Measurements from ENCODE around the gene SLC25A1. TPM values are rescaled to one million over a fixed set of nuclear protein-coding genes. Genes with fewer than 3 reads are reported as not detected.
A peak's percentile ranks its signal among the peaks of the same experiment; 100 is the strongest.

The SLC25A1 gene
- total and polyA plus RNA-seq, 2 experiments from 2014 or later, result 187 to 422 TPM

GRCh38 chr22:19179497-19180048, 1.0 kb upstream of the SLC25A1 start:
- Histone ChIP-seq H3K79me2 (peaks cover 25% of the 10 kb centered on the region), H3K4me2 (peak overlapping the region; percentile 93), H4K20me1 (ENCODE audit: insufficient read depth, poor library complexity, severe bottlenecking) (peaks cover 22% of the 10 kb centered on the region), H3K9me3 (ENCODE audit: low read depth) (no peaks in the 10 kb centered on the region), H3K27me3 (no peaks in the 10 kb centered on the region), H3K36me3 (replicated peaks; ENCODE audit: insufficient read depth, low read depth) (no peaks in the 10 kb centered on the region), H3K4me1 (ENCODE audit: insufficient read depth) (peaks cover 24% of the 10 kb centered on the region), H3K9me2 (replicated peaks; ENCODE audit: insufficient read depth) (no peaks in the 10 kb centered on the region), H2AFZ (peak overlapping the region; percentile 50), H3K27ac (peak overlapping the region; percentile 99), H3K4me3 (peak overlapping the region; percentile 40)
- peak; percentile 80 for TF ChIP-seq CTCF (IDR thresholded peaks at IDR 0.05; ENCODE audit: poor library complexity)
- no peak for TF ChIP-seq EZH2 (IDR thresholded peaks at IDR 0.05; ENCODE audit: borderline replicate concordance)
- DNase-seq (ENCODE audit: low spot score), result peak; percentile 92
- 36% methylated on average over 15 of the region's 15 CpGs for WGBS (ENCODE audit: low lambda C conversion rate, missing lambda C conversion rate)

DNA sequence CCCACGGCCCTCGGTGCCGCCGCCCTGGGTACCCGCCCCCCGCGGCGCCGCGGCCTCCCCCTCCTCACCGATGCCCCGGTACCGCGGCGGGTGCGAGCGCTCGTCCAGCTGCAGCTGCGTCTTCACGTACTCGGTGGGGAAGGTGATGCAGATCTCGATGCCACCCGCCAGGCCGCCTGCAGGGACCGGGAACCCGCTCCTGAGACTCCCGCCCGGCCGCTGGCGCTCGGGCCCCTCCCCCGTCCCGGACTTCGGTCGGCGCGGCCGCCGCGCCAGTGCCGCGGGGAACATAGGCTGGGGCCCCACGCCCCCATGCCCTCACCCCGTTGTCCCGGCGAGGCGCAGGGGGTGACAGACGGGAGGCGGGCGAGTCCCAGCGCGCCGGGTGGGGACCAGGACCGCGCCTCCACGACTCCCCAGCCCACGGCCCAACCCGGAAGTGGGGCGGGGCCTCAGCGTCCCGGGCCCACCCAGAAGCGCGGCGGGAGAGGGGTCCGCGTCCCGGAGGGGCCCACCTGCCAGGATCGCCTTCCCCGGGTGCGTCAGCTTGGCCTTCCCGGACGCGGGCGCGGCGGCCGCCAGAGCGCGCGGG, 375 bp downstream of the SLC25A1 start:
- no peaks in the 10 kb centered on the region for H3K9me3 ChIP-seq (ENCODE audit: low read depth)
- peak; percentile 90 for DNase-seq (ENCODE audit: low spot score)
- H3K27me3 ChIP-seq, result no peaks in the 10 kb centered on the region
- peak overlapping the region; percentile 99 for H3K4me2 ChIP-seq
- H3K79me2 ChIP-seq, result peaks cover 35% of the 10 kb centered on the region
- H3K4me1 ChIP-seq (ENCODE audit: insufficient read depth), result peaks cover 26% of the 10 kb centered on the region
- TF ChIP-seq EZH2phosphoT487 (IDR thresholded peaks at IDR 0.05; ENCODE audit: low read depth, severe bottlenecking, unreplicated experiment) (no peak), EZH2 (IDR thresholded peaks at IDR 0.05; ENCODE audit: borderline replicate concordance) (no peak), CTCF (IDR thresholded peaks at IDR 0.05; ENCODE audit: poor library complexity) (no peak)
- H3K9me2 ChIP-seq (replicated peaks; ENCODE audit: insufficient read depth), result no peaks in the 10 kb centered on the region
- under 1% methylated on average over 48 of the region's 80 CpGs for WGBS (ENCODE audit: low lambda C conversion rate, missing lambda C conversion rate)
- peaks cover 22% of the 10 kb centered on the region for H4K20me1 ChIP-seq (ENCODE audit: insufficient read depth, poor library complexity, severe bottlenecking)
- H3K27ac ChIP-seq, result peak overlapping the region; percentile 99
- H3K4me3 ChIP-seq, result peak overlapping the region; percentile 98
- H3K36me3 ChIP-seq (replicated peaks; ENCODE audit: insufficient read depth, low read depth), result no peaks in the 10 kb centered on the region
- peak overlapping the region; percentile 69 for H2AFZ ChIP-seq

DNA sequence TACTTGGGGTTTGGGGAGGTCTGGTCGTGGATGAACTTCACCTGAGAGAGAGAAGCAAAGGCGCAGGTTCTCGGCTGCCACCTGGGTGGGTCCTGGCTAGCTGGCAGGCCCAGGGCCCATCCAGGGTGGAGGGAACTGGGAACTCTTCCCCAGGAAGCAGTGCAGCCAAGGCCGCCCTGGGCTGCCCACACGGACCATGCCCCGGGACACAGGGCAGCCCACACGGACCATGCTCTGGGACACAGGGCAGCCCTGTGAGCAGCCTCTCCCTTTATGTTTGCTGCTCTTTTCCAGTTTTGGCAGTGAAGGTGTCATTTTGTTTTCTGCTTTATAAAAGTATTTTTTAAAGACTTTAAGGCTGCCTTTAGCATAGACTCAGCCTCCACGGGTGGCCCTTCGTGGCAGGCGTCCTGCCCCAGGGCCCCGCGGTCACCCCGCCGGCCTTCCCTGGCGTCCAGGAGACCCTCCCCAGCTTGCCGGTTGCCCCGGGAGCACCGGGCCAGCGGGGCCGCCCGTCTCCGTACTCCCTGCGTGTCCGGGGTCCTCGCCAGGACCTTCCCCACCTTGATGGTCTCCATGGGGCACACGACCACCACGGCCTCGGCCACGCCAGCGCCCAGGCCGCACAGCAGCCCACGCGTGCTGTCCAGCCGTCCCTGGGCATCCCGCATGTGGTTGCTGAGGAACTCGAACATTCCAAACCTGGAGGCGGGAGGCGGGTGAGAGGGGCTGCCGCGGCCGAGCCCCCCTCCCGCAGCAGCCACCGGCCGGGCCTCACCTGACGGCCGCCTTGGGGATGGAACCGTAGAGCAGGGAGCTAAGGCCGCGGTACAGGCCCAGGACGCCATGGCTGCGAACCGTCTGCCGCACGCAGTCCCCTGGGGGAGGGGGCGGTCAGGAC, 1.1 kb downstream of the SLC25A1 start:
- H3K36me3 ChIP-seq (replicated peaks; ENCODE audit: insufficient read depth, low read depth), result no peaks in the 10 kb centered on the region
- peaks cover 33% of the 10 kb centered on the region for H3K4me1 ChIP-seq (ENCODE audit: insufficient read depth)
- TF ChIP-seq CTCF (IDR thresholded peaks at IDR 0.05; ENCODE audit: poor library complexity) (no peak), EZH2phosphoT487 (IDR thresholded peaks at IDR 0.05; ENCODE audit: low read depth, severe bottlenecking, unreplicated experiment) (no peak), EZH2 (IDR thresholded peaks at IDR 0.05; ENCODE audit: borderline replicate concordance) (no peak)

More for the DNA sequence above, 1.1 kb downstream of the SLC25A1 start:
- Histone ChIP-seq H3K9me3 (ENCODE audit: low read depth) (no peaks in the 10 kb centered on the region), H4K20me1 (ENCODE audit: insufficient read depth, poor library complexity, severe bottlenecking) (peaks cover 22% of the 10 kb centered on the region), H3K27me3 (no peaks in the 10 kb centered on the region), H3K9me2 (replicated peaks; ENCODE audit: insufficient read depth) (no peaks in the 10 kb centered on the region), H3K27ac (peak overlapping the region; percentile 99), H3K4me2 (peak overlapping the region; percentile 99), H3K79me2 (peaks cover 42% of the 10 kb centered on the region), H3K4me3 (peak overlapping the region; percentile 98), H2AFZ (peak overlapping the region; percentile 69)
- peak; percentile 22 for DNase-seq (ENCODE audit: low spot score)
- WGBS (ENCODE audit: low lambda C conversion rate, missing lambda C conversion rate), result 38% methylated on average over 47 of the region's 55 CpGs
